ELF-1 (cell line): ENCODE measurements around the gene HYAL2.

Experiments used
- DNase-seq: peaks from one replicate; pipeline ENCODE4 v3.0.0-alpha.2; 2016; ENCODE audit warnings: low read depth, low spot score

The HYAL2 gene

DNA sequence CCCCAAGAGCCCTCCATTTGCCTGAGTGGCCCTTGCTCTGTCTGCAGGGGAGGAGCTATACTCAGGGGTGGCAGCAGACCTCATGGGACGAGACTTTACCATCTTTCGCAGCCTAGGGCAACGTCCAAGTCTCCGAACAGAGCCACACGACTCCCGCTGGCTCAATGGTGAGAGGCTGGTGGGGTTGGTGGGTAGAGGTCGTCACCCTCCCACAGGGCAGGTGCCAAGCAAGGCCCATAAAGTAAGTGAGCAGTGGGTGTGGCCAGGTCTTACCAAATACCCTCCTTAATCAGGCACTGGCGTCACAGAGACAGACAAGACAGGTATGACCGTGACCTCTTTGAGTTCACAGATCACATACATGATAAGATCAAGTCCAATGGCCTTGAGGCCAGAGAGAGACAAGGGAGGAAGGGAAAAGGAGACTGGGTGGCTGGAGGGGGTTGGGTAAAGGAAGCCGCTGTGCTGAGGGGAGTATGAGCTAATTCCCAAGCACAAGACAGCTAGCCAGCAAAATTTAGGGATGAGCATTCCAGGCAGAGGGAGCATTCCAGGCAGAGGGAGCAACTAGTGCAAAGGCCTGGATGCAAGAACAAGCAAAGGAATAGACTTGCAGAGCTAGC is 51.1 kb downstream of the HYAL2 start:
- peak; percentile 39 for DNase-seq

DNA sequence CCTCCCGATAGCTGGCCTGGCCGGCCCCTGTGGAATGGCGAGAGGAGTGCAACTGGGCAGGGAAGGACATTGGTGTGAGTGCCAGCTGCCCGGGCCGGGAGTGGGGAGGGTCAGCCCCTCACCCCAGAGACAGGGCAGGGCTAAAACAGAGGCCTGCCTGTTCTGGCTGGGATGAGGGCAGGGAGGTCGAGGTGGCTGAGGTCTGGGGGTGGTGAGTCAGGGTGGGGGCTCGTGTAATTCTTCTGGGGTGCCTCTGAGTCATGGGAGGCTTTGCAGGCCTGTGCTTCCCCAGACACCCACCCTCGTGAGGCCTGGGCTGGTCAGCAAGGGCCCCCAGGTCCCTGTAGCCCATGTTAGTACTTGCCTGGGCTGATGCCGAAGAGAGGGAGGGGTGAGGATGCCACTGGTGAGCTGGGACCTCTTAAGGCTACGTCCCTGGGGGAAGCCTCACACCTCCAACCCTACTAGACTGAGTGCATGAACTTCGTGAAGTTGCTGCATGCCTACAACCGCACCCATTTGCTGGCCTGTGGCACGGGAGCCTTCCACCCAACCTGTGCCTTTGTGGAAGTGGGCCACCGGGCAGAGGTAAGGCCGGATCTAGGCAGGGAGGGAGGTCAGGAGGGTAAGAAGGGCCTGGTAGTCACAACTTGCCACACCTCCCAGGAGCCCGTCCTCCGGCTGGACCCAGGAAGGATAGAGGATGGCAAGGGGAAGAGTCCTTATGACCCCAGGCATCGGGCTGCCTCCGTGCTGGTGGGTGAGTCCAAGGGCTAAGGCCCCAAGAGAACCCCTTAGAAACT is 51.9 kb downstream of the HYAL2 start:
- no peak for DNase-seq

DNA sequence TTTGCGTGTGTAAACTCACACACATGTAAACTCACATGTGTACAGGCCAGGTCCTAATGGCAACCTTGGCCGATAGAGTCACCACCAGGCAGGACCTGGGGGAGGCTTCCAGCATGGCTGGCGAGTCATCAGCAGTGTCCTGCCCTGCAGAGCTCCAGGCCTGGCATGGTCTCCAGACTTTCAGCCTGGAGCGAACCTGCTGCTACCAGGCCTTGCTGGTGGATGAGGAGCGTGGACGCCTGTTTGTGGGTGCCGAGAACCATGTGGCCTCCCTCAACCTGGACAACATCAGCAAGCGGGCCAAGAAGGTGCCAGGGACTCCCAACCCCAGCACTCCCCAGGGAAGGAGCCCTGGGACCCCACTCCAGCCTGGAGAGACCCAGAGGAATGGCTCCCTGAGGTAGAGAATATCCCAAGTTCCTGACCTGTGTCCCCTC is 52.5 kb downstream of the HYAL2 start:
- no peak for DNase-seq

DNA sequence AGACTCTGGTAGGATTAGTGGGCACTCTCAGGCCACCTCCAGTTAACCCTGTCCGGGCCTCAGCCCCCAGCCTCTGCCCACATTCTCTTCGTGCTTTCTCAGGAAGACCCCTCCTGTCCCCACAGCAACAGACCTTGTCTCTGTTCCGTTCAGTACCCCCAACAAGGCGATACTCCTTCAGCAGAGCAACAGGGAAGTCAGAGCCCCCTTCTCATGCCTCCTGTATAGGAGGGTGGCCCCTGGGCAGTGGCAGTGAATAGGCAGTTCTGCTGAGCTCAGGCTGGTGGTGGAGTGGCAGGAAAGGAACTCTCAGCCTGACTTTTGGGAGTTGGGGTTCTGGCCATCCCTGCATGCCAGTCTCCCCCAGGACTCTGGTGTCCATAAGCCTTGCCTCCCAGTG is 53.1 kb downstream of the HYAL2 start:
- DNase-seq, result no peak

DNA sequence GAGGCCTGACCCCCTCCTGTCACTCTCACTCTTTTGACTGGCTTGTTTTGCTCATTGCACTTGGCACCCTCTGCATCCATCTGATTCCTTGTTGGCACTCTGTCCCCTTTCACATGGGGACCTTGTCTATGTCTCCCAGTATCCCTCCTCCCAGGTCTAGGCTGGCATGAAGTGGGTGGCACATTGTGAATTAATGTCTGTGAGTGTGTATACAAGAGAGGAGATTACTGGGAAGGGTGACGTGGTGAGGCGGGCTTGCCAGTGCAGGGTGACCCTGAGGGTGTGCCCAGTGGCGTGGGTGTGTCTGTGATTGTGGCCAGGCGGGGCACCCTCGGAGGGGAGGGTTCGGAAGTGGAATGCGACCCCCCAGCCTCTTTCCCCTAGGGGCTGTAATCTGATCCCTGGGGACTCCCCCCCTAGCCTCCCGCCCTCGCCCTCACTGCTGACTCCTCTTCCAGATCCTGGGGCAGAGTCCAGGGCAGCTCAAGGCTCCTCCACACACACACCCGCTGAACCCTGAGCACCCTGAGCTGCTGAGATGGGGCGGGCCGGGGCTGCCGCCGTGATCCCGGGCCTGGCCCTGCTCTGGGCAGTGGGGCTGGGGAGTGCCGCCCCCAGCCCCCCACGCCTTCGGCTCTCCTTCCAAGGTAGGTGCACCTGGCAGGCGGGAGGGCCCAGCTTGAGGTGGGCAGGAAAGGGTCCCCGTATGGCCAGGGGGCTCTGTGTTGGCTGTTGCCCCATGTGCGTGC is 53.7 kb downstream of the HYAL2 start, which contains the start of gene SEMA3B:
Gene SEMA3B, plus strand, starts transcription at position 445 of the 749 bp plus-strand sequence. Its CDS starts 94 bp downstream, at position 539.
- peak; percentile 43 for DNase-seq

DNA sequence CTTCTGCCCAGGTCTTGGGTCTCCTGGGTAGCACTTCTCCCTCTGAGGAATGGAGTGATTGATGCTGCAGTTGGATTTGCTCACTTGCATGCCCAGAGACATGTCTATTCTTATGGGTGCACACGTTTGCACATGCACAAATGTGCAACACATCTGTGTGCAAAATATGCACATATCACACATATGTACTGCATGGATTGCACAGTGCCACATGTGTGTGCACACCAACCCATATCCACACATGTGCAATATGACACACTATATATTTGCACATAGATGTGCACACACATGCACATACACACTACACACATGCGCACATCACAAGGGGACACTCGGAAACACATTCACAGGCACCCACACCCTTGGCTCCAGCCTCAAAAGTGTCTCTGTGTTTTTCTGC is 54.3 kb downstream of the HYAL2 start:
- no peak for DNase-seq
